ENCODE data around the gene OSBPL1A. TPM values are rescaled to one million over a fixed set of nuclear protein-coding genes. Genes with fewer than 3 reads are reported as not detected.

The OSBPL1A gene
- total RNA-seq, 2 donors from 2014 or later = 20.7 to 33.0 TPM

DNA sequence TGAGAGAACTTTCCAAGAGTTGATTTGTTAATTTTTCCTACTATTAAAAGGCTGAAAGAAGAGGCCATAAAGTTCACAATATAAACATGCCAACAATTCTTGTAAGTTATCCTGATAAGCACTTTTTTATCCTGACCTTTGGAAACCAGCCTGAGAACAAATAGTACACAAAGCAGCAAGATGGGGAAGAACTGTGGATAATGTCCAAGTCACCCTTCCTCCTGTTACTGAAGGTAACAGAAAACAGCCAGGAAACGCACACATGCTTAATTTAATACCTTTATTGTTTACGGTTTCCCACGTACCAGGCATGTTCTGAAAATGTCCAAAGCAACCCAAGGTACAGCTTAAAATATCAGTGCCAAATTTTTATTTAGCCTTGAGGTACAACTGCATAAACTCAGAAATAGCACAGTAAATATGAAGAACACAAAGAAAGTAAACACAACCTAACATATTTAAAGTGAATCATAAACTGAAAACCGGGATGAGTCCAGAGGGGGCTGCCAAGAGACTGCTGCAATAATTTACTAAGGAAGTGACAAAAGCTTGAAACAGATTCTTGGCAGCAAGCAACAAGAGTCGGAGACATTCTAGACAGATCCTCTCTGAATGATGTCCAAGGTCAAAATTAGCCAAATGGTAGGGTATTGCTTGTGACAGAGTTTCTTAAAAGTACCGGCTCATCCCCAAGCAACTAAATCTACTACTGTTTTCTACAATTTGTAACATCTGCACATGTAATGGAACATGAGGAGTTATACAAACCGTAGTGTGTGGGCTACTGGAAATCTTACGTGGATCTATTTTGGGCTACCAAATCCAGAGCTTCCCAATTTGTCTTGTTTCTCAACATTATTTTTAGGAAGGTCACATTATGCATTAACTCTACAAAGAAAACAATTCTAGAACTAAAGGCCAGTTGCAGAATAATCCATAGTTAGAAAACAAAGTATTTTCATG lies 165.6 kb downstream of the OSBPL1A start:
- no peak overlapping the region for H3K4me3 ChIP-seq
- H3K27ac ChIP-seq = no peak overlapping the region
- H3K9ac ChIP-seq (ENCODE audit: low read depth in 2 of 2, low read length in 2 of 2) = no peak overlapping the region
- no peaks in the 10 kb centered on the region for H3K9me3 ChIP-seq
- H3K27me3 ChIP-seq = no peaks in the 10 kb centered on the region
- intact Hi-C loops (cut with DNase I) = no loop called here
- no peak for DNase-seq
- TF ChIP-seq, protein P1, sequence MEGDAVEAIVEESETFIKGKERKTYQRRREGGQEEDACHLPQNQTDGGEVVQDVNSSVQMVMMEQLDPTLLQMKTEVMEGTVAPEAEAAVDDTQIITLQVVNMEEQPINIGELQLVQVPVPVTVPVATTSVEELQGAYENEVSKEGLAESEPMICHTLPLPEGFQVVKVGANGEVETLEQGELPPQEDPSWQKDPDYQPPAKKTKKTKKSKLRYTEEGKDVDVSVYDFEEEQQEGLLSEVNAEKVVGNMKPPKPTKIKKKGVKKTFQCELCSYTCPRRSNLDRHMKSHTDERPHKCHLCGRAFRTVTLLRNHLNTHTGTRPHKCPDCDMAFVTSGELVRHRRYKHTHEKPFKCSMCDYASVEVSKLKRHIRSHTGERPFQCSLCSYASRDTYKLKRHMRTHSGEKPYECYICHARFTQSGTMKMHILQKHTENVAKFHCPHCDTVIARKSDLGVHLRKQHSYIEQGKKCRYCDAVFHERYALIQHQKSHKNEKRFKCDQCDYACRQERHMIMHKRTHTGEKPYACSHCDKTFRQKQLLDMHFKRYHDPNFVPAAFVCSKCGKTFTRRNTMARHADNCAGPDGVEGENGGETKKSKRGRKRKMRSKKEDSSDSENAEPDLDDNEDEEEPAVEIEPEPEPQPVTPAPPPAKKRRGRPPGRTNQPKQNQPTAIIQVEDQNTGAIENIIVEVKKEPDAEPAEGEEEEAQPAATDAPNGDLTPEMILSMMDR (IDR thresholded peaks at IDR 0.05) = no peak
- no peaks in the 10 kb centered on the region for H3K4me1 ChIP-seq
- H3K36me3 ChIP-seq = no peaks in the 10 kb centered on the region

DNA sequence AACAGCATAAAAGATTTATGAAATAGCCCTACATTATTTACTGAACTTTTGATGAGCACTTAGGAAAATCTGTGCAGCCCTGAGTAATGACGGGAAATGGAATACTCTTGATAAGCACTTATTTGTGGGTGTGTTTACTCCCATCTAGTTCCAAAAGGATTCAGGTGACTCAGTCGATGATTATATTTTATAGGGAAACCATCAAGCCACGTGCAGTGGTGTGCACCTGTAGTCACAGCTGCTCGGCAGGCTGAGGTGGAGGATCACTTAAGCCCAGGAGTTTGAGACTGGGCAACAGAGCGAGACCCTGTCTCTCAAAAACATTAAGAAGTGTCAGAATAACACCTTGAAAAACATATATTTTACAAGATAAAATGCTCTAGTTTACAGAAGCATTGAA lies 166.9 kb downstream of the OSBPL1A start:
- no peaks in the 10 kb centered on the region for H3K27me3 ChIP-seq
- no peak for DNase-seq
- no peaks in the 10 kb centered on the region for H3K9me3 ChIP-seq
- no peak overlapping the region for H3K9ac ChIP-seq (ENCODE audit: low read depth in 2 of 2, low read length in 2 of 2)
- TF ChIP-seq, protein P1 (IDR thresholded peaks at IDR 0.05) = no peak
- no peaks in the 10 kb centered on the region for H3K4me1 ChIP-seq
- intact Hi-C loops (cut with DNase I) = no loop called here
- H3K4me3 ChIP-seq = no peak overlapping the region
- H3K27ac ChIP-seq = no peak overlapping the region
- H3K36me3 ChIP-seq = no peaks in the 10 kb centered on the region

DNA sequence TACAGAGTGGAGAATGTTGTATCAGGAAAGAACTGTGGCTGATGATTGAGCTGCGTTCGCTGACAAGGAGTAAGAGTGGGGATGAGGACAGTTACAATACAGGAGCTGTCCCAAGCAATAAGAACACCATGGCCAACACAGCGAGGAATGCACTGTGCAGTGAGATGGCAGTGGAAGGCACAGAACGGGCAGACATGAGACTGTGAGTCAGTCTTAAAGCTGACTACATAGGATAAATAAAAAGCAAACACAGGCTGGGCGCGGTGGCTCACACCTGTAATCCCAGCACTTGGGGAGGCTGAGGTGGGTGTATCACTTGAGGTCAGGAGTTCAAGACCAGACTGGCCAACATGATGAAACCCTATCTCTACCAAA lies 169.0 kb downstream of the OSBPL1A start:
- Histone ChIP-seq H3K27ac (no peak overlapping the region), H3K4me1 (no peaks in the 10 kb centered on the region), H3K4me3 (no peak overlapping the region), H3K9ac (ENCODE audit: low read depth in 2 of 2, low read length in 2 of 2) (no peak overlapping the region), H3K36me3 (no peaks in the 10 kb centered on the region), H3K27me3 (no peaks in the 10 kb centered on the region), H3K9me3 (no peaks in the 10 kb centered on the region)
- TF ChIP-seq, protein P1 (IDR thresholded peaks at IDR 0.05) = no peak
- DNase-seq = no peak
- intact Hi-C loops (cut with DNase I) = no loop called here

DNA sequence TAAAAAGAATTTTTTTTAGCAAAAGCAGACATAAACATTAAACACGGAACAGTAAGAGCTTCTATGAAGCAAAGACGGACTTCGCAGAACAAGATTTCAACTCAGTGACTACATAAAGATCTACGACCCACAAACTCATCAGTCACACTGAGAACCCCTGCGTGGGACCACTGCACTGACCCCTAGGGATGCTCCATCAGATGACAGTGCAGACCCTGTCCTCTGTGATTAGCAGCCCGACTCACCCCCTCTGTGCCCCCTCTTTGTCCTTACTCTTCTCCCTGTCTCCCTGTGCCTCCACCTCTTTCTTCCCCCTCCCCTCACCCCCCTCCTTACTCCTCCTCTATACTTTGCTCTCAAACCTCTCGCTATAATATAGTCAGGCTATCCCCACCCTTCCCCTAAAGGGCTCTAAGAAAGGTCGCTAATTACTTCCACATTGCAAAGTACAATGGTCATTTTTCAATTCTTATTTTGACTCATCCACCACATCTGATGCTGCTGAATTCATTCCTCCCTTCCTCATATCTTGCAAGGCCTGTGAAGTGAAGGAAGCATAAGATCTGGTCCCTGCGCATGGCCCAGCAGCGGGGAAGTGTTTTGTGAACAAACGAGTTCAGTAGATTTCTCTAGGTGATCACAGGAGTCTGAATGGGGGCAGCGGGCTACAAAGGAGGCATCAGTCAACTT lies 169.5 kb downstream of the OSBPL1A start:
- intact Hi-C loops (cut with DNase I) = no loop called here
- no peak for DNase-seq
- no peak overlapping the region for H3K27ac ChIP-seq

DNA sequence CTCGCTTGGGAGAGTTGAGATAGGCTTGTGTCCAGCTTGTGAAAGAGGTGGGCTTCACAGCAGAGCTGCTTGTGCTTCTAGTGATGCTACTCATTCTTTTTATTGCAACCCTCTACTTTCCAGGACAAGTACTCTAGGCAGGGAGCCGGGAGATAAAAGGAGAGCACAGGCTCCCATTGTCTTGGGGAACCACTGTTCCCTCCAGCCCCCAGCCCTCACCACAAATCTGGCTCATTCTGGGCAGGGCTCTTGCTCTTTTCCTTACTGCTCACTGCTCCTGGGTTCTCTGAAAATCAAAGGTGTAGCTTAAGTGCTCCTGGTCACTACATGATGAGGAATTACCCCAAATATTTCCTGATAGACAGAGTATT lies 177.3 kb downstream of the OSBPL1A start:
- H3K4me1 ChIP-seq = no peaks in the 10 kb centered on the region
- intact Hi-C loops (cut with DNase I) = no loop called here
- no peak overlapping the region for H3K9ac ChIP-seq (ENCODE audit: low read depth in 2 of 2, low read length in 2 of 2)
- H3K9me3 ChIP-seq = no peaks in the 10 kb centered on the region
- no peaks in the 10 kb centered on the region for H3K36me3 ChIP-seq
- H3K27ac ChIP-seq = no peak overlapping the region
- TF ChIP-seq, protein P1 (IDR thresholded peaks at IDR 0.05) = no peak
- no peaks in the 10 kb centered on the region for H3K27me3 ChIP-seq
- no peak overlapping the region for H3K4me3 ChIP-seq
- DNase-seq = no peak

More for the DNA sequence above, 169.5 kb downstream of the OSBPL1A start:
- Histone ChIP-seq H3K4me3 (no peak overlapping the region), H3K9ac (ENCODE audit: low read depth in 2 of 2, low read length in 2 of 2) (no peak overlapping the region), H3K4me1 (no peaks in the 10 kb centered on the region), H3K27me3 (no peaks in the 10 kb centered on the region), H3K9me3 (no peaks in the 10 kb centered on the region), H3K36me3 (no peaks in the 10 kb centered on the region)
- TF ChIP-seq, protein P1 (IDR thresholded peaks at IDR 0.05) = no peak

Measured in colonic mucosa (tissue), 4 donors.